ENCODE results near the gene SH3BP5L.
"Not testable (repeated sequence)": the region's sequence is repeated elsewhere in the genome, so short reads cannot be mapped to it uniquely, and the experiment has no call there.

SH3BP5L gene

GRCh38 chr1:248810000-248810726, 15.6 kb downstream of the SH3BP5L start:
- no peak for DNase-seq (ENCODE audit: low read depth)

- no peak for DNase-seq (ENCODE audit: low read depth)
These were observed 16.8 kb downstream of the SH3BP5L start for GRCh38 chr1:248808876-248809275.

GRCh38 chr1:248807067-248807737, 18.5 kb downstream of the SH3BP5L start:
- peak; percentile 42 for DNase-seq (ENCODE audit: low read depth)

- no peak for DNase-seq (ENCODE audit: low read depth)
These were observed 19.8 kb downstream of the SH3BP5L start for GRCh38 chr1:248805876-248806275.

- no peak for DNase-seq (ENCODE audit: low read depth)
These were observed 20.7 kb downstream of the SH3BP5L start for GRCh38 chr1:248804771-248805681.

GRCh38 chr1:248803501-248803900, 22.2 kb downstream of the SH3BP5L start:
- not testable (repeated sequence) for DNase-seq (ENCODE audit: low read depth)

- DNase-seq (ENCODE audit: low read depth) = no peak
These were observed 23.3 kb downstream of the SH3BP5L start for GRCh38 chr1:248802454-248802853.

- no peak for DNase-seq (ENCODE audit: low read depth)
These were observed 25.3 kb downstream of the SH3BP5L start for GRCh38 chr1:248800459-248800858.

- no peak for DNase-seq (ENCODE audit: low read depth)
These were observed 26.9 kb downstream of the SH3BP5L start for GRCh38 chr1:248798791-248799190.

GRCh38 chr1:248794663-248795062, 31.1 kb downstream of the SH3BP5L start:
- DNase-seq (ENCODE audit: low read depth) = not testable (repeated sequence)

- no peak for DNase-seq (ENCODE audit: low read depth)
These were observed 32.1 kb downstream of the SH3BP5L start for GRCh38 chr1:248793592-248793991.

- DNase-seq (ENCODE audit: low read depth) = no peak
These were observed 33.4 kb downstream of the SH3BP5L start for GRCh38 chr1:248792342-248792741.

- no peak for DNase-seq (ENCODE audit: low read depth)
These were observed 34.7 kb downstream of the SH3BP5L start for GRCh38 chr1:248791010-248791409.

- no peak for DNase-seq (ENCODE audit: low read depth)
These were observed 35.3 kb downstream of the SH3BP5L start for GRCh38 chr1:248790456-248790855.

GRCh38 chr1:248789337-248789736, 36.4 kb downstream of the SH3BP5L start:
- not testable (repeated sequence) for DNase-seq (ENCODE audit: low read depth)

GRCh38 chr1:248788327-248788726, 37.4 kb downstream of the SH3BP5L start:
- no peak for DNase-seq (ENCODE audit: low read depth)

GRCh38 chr1:248787430-248787829, 38.3 kb downstream of the SH3BP5L start:
- DNase-seq (ENCODE audit: low read depth) = no peak

GRCh38 chr1:248786156-248786555, 39.6 kb downstream of the SH3BP5L start:
- no peak for DNase-seq (ENCODE audit: low read depth)

GRCh38 chr1:248783367-248783766, 42.3 kb downstream of the SH3BP5L start:
- no peak for DNase-seq (ENCODE audit: low read depth)

- no peak for DNase-seq (ENCODE audit: low read depth)
These were observed 43.1 kb downstream of the SH3BP5L start for GRCh38 chr1:248782416-248783141.

GRCh38 chr1:248779350-248779749, 46.4 kb downstream of the SH3BP5L start:
- DNase-seq (ENCODE audit: low read depth) = no peak

GRCh38 chr1:248778906-248779305, 46.8 kb downstream of the SH3BP5L start:
- DNase-seq (ENCODE audit: low read depth) = no peak
